NK-92 (cell line): ENCODE measurements around the gene HMCN2.

Source experiments
- DNase-seq: peaks from one replicate; lab custom pipeline; 2025; ENCODE audit not compliant: unreplicated experiment; lab: John Stamatoyannopoulos, UW

The HMCN2 gene, protein sequence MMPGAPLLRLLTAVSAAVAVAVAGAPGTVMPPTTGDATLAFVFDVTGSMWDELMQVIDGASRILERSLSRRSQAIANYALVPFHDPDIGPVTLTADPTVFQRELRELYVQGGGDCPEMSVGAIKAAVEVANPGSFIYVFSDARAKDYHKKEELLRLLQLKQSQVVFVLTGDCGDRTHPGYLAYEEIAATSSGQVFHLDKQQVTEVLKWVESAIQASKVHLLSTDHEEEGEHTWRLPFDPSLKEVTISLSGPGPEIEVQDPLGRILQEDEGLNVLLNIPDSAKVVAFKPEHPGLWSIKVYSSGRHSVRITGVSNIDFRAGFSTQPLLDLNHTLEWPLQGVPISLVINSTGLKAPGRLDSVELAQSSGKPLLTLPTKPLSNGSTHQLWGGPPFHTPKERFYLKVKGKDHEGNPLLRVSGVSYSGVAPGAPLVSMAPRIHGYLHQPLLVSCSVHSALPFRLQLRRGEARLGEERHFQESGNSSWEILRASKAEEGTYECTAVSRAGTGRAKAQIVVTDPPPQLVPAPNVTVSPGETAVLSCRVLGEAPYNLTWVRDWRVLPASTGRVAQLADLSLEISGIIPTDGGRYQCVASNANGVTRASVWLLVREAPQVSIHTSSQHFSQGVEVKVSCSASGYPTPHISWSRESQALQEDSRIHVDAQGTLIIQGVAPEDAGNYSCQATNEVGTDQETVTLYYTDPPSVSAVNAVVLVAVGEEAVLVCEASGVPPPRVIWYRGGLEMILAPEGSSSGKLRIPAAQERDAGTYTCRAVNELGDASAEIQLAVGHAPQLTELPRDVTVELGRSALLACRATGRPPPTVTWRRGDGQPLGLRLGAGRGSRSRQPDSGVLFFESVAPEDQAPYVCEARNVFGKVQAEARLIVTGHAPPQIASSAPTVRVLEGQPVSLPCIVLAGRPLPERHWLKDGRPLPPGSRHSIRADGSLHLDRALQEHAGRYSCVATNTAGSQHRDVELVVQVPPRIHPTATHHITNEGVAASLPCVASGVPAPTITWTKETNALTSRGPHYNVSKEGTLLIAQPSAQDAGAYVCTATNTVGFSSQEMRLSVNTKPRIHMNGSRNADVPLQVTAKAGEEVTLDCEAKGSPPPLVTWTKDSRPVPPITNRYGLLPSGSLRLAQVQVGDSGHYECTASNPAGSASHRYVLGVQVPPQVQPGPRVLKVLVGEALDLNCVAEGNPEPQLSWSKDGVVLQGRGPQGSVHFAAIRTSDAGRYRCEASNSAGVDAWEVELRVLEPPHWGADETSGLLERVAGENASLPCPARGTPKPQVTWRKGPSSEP (N-terminal part only)

DNA sequence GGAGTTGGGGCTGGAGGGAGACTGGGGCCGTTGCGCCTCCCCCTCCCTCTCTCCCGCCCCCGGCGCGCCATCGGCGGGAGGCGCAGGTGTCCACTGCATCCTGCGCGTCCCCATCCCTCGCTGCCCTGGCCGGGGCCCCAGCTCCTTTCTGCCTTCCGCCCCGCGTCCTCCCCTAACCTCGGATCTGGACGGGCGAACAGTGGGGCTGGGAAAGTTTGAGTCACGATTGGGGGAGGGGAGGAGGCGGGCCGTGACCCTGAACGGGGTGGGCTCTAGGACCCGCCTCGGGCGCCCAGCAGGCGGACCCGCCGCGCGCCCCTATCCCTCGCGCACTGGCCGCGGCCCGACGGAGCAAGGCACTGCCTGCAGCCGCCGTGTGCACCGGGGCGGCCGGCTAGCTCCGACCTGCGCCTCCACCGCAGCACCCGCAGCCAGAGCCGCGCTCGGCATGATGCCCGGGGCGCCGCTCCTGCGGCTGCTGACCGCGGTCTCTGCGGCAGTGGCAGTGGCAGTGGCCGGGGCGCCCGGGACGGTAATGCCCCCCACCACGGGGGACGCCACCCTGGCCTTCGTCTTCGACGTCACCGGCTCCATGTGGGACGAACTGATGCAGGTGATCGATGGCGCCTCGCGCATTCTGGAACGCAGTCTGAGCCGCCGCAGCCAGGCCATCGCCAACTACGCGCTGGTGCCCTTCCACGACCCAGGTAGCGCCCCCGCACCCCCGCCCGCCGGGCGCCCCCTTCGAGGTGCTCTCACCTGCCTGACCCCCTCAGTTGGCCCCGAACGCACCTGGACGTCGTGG, at the start of gene HMCN2:
TSS of gene HMCN2 (plus strand) at position 330 of the 805 bp plus-strand sequence. CDS start at position 449, 119 bp downstream.
- DNase-seq: no peak

DNA sequence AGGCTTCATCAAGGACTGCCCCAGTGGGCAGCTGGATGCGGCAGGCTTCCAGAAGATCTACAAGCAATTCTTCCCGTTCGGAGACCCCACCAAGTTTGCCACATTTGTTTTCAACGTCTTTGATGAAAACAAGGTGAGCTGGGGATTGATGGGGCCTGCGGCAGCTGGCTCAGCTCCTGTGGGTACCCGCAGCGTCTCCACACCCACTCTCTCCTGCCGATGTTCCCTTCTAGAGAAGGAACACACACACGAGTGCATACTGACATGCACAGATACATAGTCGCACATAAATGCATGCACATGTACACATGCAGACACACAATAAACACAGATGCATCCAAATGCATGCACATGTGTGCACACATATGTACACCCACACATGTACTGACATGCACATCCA, 47.7 kb upstream of the HMCN2 start:
- no peak for DNase-seq

DNA sequence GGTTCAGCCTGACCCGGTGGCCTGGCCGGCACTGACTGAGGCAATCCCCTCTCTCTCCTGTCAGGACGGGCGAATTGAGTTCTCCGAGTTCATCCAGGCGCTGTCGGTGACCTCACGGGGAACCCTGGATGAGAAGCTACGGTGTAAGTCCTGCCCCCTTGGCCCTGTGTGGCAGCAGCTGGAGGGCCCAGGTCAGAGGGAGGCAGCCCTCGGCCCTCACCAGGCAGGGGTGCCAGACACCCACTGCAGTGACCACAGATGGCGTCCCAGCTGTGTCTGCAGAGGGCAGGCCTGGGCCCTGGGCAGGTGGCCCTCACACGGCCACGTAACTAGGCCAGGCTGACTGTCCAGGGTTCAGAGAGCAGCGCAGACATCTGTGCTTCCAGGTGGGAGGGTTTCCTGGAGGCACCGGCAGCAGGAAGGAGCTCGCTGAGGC, 45.9 kb upstream of the HMCN2 start:
- DNase-seq: no peak

DNA sequence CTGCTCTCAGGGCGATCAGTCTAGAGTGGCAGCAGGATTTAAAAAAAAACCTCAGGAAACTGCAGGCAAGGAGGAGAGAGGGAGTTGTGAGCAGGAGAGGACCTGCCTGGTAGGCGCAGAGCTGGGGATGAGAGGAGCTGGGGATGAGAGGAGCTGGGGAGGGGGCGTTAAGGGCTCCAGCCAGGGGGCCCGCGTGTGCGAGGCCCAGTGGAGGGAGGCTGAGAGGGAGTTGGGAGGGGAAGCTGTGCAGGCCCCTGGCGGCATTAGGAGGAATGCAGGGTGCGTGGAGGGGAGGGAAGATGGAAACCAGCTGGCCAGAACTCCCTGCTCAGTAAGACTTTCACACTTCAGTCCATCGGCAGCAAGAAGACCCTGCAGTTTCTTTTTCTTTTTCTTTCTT, 45.2 kb upstream of the HMCN2 start:
- DNase-seq: no peak

DNA sequence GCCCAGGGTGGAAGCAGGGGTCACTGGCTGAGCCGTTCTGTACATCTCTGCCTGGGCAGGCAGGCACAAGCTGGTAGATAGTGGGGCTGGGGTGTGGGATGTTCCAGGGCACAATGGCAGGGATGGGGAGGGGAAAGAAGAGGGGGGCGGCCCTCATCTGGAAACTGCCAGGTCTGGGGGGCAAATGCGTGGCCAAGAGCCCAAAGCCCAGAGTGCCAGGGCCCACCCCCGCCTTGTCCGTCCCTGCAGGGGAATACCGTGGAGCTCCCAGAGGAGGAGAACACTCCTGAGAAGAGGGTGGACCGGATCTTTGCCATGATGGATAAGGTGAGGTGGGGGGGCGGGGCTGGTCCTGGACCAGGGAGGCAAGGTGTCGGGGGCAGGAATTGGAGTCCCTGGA, 42.7 kb upstream of the HMCN2 start:
- no peak for DNase-seq

DNA sequence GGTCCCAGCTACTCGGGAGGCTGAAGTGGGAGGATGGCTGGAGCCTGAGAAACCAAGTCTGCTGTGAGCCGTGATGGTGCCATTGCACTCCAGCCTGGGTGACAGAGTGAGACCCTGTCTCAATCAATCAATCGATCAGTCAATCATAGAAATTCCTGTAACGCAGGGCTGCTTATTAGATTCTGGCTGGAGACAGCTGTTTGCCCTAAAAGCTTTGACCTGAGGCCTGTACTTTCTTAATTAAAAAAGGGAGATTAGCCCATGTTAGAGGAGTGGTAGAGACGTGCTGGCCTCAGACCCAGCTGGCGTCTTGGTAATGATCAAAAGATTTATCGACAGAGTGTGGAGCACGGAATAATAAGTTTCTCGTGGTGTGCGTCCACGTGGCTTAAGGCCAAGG, 40.5 kb upstream of the HMCN2 start:
- no peak for DNase-seq

DNA sequence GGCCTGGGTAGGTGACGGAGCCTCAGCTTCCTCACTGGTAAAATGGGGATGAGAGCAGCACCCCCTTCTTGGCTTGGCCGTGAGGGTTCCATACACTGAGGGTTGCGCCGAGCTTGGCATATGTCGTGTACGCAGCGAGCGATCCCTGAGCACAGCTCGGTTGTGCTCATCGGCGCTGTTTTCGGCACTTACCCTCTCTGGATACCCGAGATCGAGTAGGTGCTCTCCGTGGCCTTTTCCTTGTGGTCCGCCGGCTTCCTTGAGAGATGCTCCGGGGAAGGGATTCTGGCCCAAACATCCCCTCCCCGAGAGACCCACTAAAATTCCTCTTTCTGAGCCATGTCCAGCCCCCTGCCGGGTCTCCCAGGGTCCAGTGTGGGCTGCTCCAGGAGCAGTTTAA, 40.0 kb upstream of the HMCN2 start:
- DNase-seq: no peak

DNA sequence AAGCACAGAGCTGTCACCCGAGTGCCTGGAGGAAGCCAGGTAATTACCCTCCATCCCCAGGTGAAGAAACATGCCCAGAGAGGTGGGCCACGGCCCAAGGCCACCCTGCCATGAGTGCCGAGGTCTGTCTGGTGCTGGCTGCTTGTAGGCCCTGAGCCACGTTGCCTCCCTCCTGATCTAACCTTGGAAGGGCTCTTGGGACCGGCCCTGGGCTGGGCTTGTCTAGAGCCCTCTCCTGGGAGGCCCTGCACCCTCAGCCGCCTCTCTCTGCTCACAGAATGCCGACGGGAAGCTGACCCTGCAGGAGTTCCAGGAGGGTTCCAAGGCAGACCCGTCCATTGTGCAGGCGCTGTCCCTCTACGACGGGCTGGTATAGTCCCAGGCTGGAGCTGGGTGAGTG, 39.4 kb upstream of the HMCN2 start:
- no peak for DNase-seq

DNA sequence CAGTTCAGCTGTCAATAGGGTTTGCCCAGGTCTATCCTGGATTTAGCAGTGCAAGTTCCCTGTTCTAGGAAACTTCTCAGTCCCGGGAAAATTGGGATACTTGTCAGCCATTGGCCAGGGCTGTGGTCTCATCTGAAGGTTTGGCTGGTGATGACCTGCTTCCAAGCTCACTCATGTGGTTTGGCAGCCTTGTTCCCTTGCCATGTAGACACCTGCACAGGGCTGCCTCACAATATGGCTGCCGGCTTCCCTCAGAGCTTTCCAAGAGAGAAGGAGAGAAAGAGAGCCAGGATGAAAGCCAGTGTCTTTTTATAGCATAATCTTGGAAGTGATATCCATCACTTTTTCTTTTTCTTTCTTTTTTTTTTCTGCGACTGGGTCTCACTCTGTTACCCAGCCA, 37.7 kb upstream of the HMCN2 start:
- no peak for DNase-seq

DNA sequence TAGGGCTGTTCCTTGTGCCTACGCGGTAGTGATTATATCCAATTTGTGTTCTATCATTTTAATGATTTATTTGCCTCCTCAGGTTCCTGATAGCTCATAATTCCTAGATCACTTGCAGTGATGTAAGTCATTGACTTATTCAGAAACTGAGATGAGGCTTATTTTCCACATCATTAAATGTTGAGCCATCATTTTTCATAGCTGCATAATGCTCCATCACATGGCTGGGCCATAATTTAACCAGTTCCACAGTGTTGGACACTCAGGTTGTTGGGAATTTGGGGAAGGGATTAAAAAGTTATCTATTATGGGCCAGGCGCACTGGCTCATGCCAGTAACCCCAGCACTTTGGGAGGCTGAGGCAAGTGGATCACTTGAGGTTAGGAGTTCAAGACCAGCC, 35.8 kb upstream of the HMCN2 start:
- DNase-seq: no peak

DNA sequence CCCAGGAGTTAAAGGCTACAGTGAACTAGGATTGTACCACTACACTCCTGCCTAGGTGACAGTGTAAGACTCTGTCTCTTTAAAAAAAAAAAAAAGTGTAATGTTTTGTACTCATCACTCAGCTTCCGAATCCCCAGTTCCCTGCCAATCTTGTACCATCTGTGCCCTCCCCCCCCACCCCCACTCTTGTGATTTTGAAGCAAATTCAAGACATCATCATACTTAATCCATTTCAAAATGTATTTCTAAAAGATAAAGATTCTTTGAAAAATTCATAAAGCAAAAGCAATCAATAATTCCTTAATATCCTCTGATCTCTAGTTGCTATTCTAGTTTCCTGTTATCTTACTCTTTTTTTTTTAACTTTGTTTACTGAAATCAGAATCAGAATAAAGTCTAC, 34.9 kb upstream of the HMCN2 start:
- DNase-seq: no peak

DNA sequence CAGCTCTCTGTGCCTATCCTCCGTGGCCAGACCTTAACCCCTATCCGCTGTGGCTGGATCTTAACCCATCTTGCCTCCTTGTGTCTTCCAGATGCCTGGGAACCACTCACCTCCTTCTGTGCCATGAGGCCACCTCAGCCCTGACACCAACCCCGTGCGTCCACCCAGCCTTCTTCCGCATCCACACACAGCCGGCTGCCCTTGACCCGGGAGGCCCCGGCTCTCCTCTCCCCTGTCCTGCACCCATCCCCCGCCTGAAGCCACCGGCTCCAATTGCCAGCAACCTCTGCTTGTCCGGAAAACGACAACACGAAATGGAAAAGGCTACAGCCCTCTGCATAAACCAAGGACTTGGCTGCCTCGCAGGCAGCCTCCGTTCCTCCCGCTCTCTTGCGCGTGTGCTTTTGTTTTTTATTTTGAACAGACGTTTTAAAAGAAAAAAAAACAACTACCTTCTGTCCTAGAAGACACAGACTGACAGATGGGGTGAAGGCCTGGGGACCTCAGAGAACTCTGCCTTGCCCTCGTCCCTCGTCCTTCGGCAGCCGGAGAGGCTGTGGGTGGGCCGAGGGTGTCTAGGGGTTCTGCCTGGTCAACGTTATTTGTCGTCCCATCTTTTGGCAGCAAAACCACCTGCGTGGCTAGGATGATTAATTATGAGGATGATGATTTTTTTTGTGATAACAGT, 32.5 kb upstream of the HMCN2 start:
- DNase-seq: no peak

DNA sequence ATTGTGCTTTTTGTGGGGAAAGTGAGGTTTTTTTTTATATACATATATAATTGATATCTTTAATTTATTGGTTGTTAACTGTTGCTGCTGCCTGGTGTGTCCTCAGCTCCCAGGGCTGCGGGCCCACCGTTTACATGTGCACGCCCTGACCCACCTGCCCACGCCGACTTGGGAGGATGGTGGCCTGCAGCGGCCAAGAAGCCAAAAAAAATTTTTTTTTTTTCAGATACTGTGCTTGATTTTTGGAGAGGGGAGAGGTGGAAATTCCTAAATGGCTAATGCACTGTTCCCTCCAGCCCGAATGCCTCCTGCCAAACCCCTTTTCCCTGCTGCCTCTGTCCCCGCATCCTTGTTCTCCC, 32.0 kb upstream of the HMCN2 start:
- no peak for DNase-seq

DNA sequence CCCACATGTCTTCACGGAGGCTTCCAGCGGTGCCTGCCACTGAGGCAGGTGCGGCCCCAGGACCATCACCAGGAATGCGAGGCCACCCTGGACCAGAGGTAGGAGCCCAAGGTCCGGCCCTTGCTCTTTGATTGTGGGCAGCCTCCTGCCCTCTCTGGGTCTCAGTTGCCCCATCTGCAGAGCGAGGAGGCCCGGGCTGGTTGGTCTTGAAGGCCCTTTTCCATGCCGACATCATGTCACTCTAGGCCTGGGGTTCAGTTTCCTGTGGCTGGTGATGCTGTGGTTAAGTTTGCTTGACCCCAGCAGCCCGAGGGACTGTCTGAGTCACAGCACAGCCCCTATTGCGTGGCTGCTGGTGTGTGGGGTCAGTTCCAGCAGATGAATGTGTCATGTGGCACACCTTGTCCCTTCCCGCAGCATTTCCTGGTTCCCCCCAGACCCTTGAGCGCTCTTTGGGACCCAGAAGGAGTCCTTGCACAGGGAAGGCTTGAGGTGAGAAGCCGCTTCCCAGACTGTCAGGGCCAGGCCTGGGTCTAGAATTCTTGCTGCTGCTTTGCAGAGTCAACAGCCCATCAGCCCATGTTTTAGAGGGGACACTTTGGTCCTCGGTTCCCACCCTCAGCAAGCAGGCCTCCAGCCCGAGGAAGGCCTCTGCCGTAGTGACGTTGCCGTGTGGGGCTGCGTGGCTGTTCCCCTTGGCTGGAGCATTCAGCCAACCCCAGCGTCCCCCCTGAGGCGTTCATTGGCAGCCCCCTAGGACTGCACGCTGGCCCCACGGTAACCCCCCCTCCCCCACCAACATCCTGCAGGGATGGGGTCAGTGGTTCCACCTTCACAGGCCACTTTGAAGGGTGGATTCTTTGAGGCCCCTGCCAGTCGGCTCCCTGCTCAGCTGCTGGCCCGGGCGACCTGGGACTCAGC, 31.0 kb upstream of the HMCN2 start:
- no peak for DNase-seq

DNA sequence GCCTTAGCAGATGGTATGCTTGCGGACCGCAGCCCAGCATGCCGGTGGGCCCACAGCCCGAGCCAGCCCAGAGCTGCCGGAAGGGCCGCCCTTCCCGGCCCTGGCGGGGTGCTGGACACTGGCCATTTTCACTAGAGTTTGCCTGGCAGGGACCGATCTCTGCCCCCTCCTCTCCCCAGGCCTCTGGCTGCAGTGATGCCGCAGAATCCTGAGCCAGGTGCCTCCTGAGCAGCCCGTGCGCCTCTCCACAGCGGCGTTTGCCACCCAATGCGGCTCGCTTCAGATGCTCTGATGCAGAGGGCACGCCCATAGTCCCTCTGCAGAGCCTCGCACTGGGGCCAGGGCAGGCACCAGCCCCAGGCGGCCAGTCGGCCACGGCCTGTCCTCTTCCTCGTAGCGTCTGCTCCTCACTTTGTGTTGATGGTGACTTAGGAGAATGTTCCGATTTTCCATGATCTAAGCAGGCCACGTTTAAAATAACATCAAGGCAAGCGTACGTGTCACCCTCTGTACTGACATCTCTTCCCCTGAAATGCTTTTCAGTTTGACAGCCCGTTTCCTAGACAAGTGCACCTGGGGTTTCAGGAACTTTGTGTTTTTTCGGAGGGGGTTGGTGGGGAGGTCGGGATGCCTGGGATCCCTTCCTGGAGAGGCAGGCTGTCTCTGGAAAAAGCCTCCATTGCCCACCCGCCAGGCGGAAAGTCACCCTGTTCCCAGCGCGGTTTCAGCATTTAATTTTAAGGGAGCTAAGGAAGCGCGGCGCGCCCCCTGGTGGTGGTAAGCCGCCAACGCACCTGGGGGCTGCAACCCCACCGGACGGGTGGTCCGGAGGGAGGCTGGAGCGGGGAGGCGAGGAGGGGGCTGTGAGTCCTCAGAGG, 29.8 kb upstream of the HMCN2 start:
- DNase-seq: no peak

DNA sequence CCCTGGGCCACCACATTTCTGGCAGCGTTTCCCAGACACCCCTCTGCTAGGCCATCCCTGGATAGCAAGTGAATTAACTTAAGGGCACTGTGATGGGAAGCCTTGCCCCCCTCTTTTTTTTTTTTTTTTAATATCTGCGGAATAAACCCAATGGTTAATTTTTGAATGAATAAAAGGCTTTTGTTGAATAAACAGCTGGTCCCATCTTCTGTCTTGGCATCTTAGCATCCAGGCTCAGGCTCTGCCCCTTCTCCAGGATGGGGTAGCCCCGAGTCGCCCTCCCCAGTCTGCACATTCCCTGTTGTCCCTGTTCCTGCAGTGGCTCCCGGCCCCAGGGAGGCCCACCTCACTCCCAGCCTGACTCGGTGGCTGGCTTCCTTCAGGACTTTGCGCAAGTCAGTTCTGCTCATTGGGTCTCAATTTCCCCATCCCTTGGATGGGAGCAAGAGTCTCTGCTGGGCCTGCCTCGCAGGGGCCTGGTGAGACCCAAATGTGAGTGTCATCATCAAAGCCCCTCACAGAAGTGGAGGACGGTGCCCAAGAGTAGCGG, 29.0 kb upstream of the HMCN2 start:
- DNase-seq: no peak

DNA sequence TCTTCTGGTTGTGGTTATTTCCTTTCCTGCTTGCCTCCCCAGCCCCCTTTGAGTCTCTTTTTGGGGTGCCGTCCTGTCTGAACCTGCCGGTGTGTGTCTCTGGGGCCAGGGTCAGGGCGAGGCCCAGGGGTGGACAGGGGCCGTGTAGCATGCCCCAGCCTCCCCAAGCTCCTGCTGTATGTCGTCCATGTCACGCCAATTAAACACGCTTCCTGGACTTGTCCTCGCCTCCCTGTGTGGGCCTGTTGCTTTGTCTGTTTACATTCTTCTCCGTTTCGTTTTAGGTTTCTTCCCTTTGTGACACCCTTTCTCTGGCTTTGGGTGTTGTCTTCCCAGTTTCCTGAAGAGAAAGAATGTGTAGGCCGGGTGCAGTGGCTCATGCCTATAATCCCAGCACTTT, 28.5 kb upstream of the HMCN2 start:
- DNase-seq: no peak
